Stimulated activated naive CD4-positive, alpha-beta T cell (primary cell): Measurements from ENCODE around the gene CCDC142.

ENCODE experiments used
- DNase-seq, 6 experiments: peaks; one replicate each; lab custom pipeline; 2025; lab: John Stamatoyannopoulos, UW

The CCDC142 gene

GRCh38 chr2:74442483-74443297, 40.1 kb downstream of the CCDC142 start:
- DNase-seq: peak in 1 of 6 experiments; percentile 6

- peak in 2 of 6 experiments; percentile 21 to 40 for DNase-seq
Observed at GRCh38 chr2:74441690-74442482, 40.9 kb downstream of the CCDC142 start, which contains the start of gene RTKN. Gene RTKN (minus strand): TSS chr2:74441937. CDS start chr2:74441816, 121 bp downstream.

GRCh38 chr2:74441170-74441689, 41.6 kb downstream of the CCDC142 start:
- no peak for DNase-seq

GRCh38 chr2:74440378-74441169, 42.2 kb downstream of the CCDC142 start:
- DNase-seq: peak in 3 of 6 experiments; percentile 18 to 27 (median 22)

- no peak for DNase-seq
Observed at GRCh38 chr2:74439803-74440377, 42.9 kb downstream of the CCDC142 start.

- no peak for DNase-seq
Observed at GRCh38 chr2:74439373-74439772, 43.4 kb downstream of the CCDC142 start.

GRCh38 chr2:74438248-74438647, 44.5 kb downstream of the CCDC142 start:
- no peak for DNase-seq

- DNase-seq: no peak
Observed at GRCh38 chr2:74436848-74437695, 45.7 kb downstream of the CCDC142 start.

- no peak for DNase-seq
Observed at GRCh38 chr2:74436111-74436805, 46.5 kb downstream of the CCDC142 start.

- DNase-seq: no peak
Observed at GRCh38 chr2:74430502-74430901, 52.3 kb downstream of the CCDC142 start.

GRCh38 chr2:74429487-74430451, 53.0 kb downstream of the CCDC142 start:
- DNase-seq: no peak

- no peak for DNase-seq
Observed at GRCh38 chr2:74428675-74429074, 54.1 kb downstream of the CCDC142 start.

GRCh38 chr2:74427551-74427950, 55.2 kb downstream of the CCDC142 start:
- DNase-seq: no peak

GRCh38 chr2:74426181-74426758, 56.5 kb downstream of the CCDC142 start:
- no peak for DNase-seq

GRCh38 chr2:74425523-74425922, 57.3 kb downstream of the CCDC142 start:
- no peak for DNase-seq

- no peak for DNase-seq
Observed at GRCh38 chr2:74424995-74425406, 57.8 kb downstream of the CCDC142 start.

- DNase-seq: no peak
Observed at GRCh38 chr2:74424139-74424992, 58.4 kb downstream of the CCDC142 start.
